C4-2B (cell line): ENCODE results near the gene DUS2.

Experiments used
- CTCF ChIP-seq: fragments of 450-650 bp; conservative IDR thresholded peaks from 2 replicates; pipeline ENCODE4 v1.5.1; 2017; ENCODE audit warnings: mild to moderate bottlenecking
- ZFX ChIP-seq: fragments of 450-650 bp; IDR thresholded peaks from 2 replicates; pipeline ENCODE4 v1.6.1; 2017

- TF ChIP-seq CTCF (no peak), ZFX (peak; percentile 77)
These were observed at the start of gene DUS2, which contains the start of gene DDX28 for GRCh38 chr16:68022728-68023537.
